ENCODE results near the gene FAM180B.
A peak's percentile ranks its signal among the peaks of the same experiment; 100 is the strongest.

Gene FAM180B

GRCh38 chr11:47564933-47565339, 21.5 kb upstream of the FAM180B start:
- TF ChIP-seq FOXP2 (optimal IDR thresholded peaks at IDR 0.05; ENCODE audit: control extremely low read depth, extremely low read length, insufficient read depth) (no peak), EZH2 (IDR thresholded peaks at IDR 0.05) (no peak), POLR2AphosphoS5 (IDR thresholded peaks at IDR 0.05; ENCODE audit: borderline replicate concordance, low read depth, low read length) (no peak)
- no peaks in the 10 kb centered on the region for H3K9me3 ChIP-seq (ENCODE audit: low read depth, low read length)
- H3K4me3 ChIP-seq: peak overlapping the region; percentile 73
- no peaks in the 10 kb centered on the region; the same call in 1 of the 2 replicates for H3K36me3 ChIP-seq (ENCODE audit: insufficient read depth, low read length)
- no peak for DNase-seq (ENCODE audit: low read depth, low spot score)
- peak overlapping the region; percentile 80 for H3K9ac ChIP-seq (ENCODE audit: insufficient read length)
- H3K27ac ChIP-seq: no peak overlapping the region

GRCh38 chr11:47565340-47566148, 20.9 kb upstream of the FAM180B start, which contains the start of gene PTPMT1:
PTPMT1 (plus strand) TSS chr11:47565599; CDS start chr11:47565623, 24 bp downstream.
- H3K9me3 ChIP-seq (ENCODE audit: low read depth, low read length): no peaks in the 10 kb centered on the region
- peak within 1 kb of the TSS; percentile 73 for H3K4me3 ChIP-seq
- TF ChIP-seq EZH2 (IDR thresholded peaks at IDR 0.05) (no peak), POLR2AphosphoS5 (IDR thresholded peaks at IDR 0.05; ENCODE audit: borderline replicate concordance, low read depth, low read length) (peak; percentile 34; the same call in 1 of the 2 replicates)
- peak within 1 kb of the TSS; percentile 26; the same call in 1 of the 2 replicates for H3K27ac ChIP-seq
- peak within 1 kb of the TSS; percentile 80 for H3K9ac ChIP-seq (ENCODE audit: insufficient read length)
- DNase-seq (ENCODE audit: low read depth, low spot score): no peak
- no peaks in the 10 kb centered on the region; the same call in 1 of the 2 replicates for H3K36me3 ChIP-seq (ENCODE audit: insufficient read depth, low read length)

- TF ChIP-seq FOXP2 (optimal IDR thresholded peaks at IDR 0.05; ENCODE audit: control extremely low read depth, extremely low read length, insufficient read depth) (no peak), EZH2 (IDR thresholded peaks at IDR 0.05) (no peak), POLR2AphosphoS5 (IDR thresholded peaks at IDR 0.05; ENCODE audit: borderline replicate concordance, low read depth, low read length) (no peak)
- no peaks in the 10 kb centered on the region; the same call in 1 of the 2 replicates for H3K36me3 ChIP-seq (ENCODE audit: insufficient read depth, low read length)
- H3K4me3 ChIP-seq: peak overlapping the region; percentile 73
- peak overlapping the region; percentile 80 for H3K9ac ChIP-seq (ENCODE audit: insufficient read length)
- peak overlapping the region; percentile 26; the same call in 1 of the 2 replicates for H3K27ac ChIP-seq
- DNase-seq (ENCODE audit: low read depth, low spot score): no peak
- H3K9me3 ChIP-seq (ENCODE audit: low read depth, low read length): no peaks in the 10 kb centered on the region
Measured at GRCh38 chr11:47566149-47566698, 20.3 kb upstream of the FAM180B start.

GRCh38 chr11:47569646-47570045, 16.8 kb upstream of the FAM180B start:
- Histone ChIP-seq H3K9ac (ENCODE audit: insufficient read length) (no peak overlapping the region), H3K4me3 (no peak overlapping the region), H3K36me3 (ENCODE audit: insufficient read depth, low read length) (peaks cover 21% of the 10 kb centered on the region), H3K27ac (no peak overlapping the region), H3K9me3 (ENCODE audit: low read depth, low read length) (no peaks in the 10 kb centered on the region)
- TF ChIP-seq POLR2AphosphoS5 (IDR thresholded peaks at IDR 0.05; ENCODE audit: borderline replicate concordance, low read depth, low read length) (no peak), FOXP2 (optimal IDR thresholded peaks at IDR 0.05; ENCODE audit: control extremely low read depth, extremely low read length, insufficient read depth) (no peak)
- no peak for DNase-seq (ENCODE audit: low read depth, low spot score)

- TF ChIP-seq POLR2AphosphoS5 (IDR thresholded peaks at IDR 0.05; ENCODE audit: borderline replicate concordance, low read depth, low read length): no peak
- no peak for TF ChIP-seq EZH2 (IDR thresholded peaks at IDR 0.05)
- no peak for TF ChIP-seq FOXP2 (optimal IDR thresholded peaks at IDR 0.05; ENCODE audit: control extremely low read depth, extremely low read length, insufficient read depth)
- Histone ChIP-seq H3K9me3 (ENCODE audit: low read depth, low read length) (no peaks in the 10 kb centered on the region), H3K9ac (ENCODE audit: insufficient read length) (no peak overlapping the region), H3K4me3 (no peak overlapping the region), H3K27ac (no peak overlapping the region), H3K36me3 (ENCODE audit: insufficient read depth, low read length) (peaks cover 29% of the 10 kb centered on the region)
- DNase-seq (ENCODE audit: low read depth, low spot score): no peak
Measured at GRCh38 chr11:47570651-47571356, 15.7 kb upstream of the FAM180B start.

- no peak for DNase-seq (ENCODE audit: low read depth, low spot score)
- H3K27ac ChIP-seq: no peak overlapping the region
- H3K4me3 ChIP-seq: no peak overlapping the region
- no peaks in the 10 kb centered on the region for H3K9me3 ChIP-seq (ENCODE audit: low read depth, low read length)
- no peak overlapping the region for H3K9ac ChIP-seq (ENCODE audit: insufficient read length)
- no peak for TF ChIP-seq EZH2 (IDR thresholded peaks at IDR 0.05)
- peaks cover 29% of the 10 kb centered on the region for H3K36me3 ChIP-seq (ENCODE audit: insufficient read depth, low read length)
Measured at GRCh38 chr11:47571357-47571729, 15.1 kb upstream of the FAM180B start.

GRCh38 chr11:47571895-47572294, 14.6 kb upstream of the FAM180B start:
- Histone ChIP-seq H3K9ac (ENCODE audit: insufficient read length) (no peak overlapping the region), H3K36me3 (ENCODE audit: insufficient read depth, low read length) (peaks cover 29% of the 10 kb centered on the region), H3K27ac (no peak overlapping the region), H3K9me3 (ENCODE audit: low read depth, low read length) (no peaks in the 10 kb centered on the region), H3K4me3 (no peak overlapping the region)
- DNase-seq (ENCODE audit: low read depth, low spot score): no peak
- no peak for TF ChIP-seq EZH2 (IDR thresholded peaks at IDR 0.05)
- no peak for TF ChIP-seq POLR2AphosphoS5 (IDR thresholded peaks at IDR 0.05; ENCODE audit: borderline replicate concordance, low read depth, low read length)
- no peak for TF ChIP-seq FOXP2 (optimal IDR thresholded peaks at IDR 0.05; ENCODE audit: control extremely low read depth, extremely low read length, insufficient read depth)

GRCh38 chr11:47572715-47573255, 13.7 kb upstream of the FAM180B start:
- TF ChIP-seq POLR2AphosphoS5 (IDR thresholded peaks at IDR 0.05; ENCODE audit: borderline replicate concordance, low read depth, low read length): no peak
- TF ChIP-seq FOXP2 (optimal IDR thresholded peaks at IDR 0.05; ENCODE audit: control extremely low read depth, extremely low read length, insufficient read depth): no peak
- no peak for TF ChIP-seq EZH2 (IDR thresholded peaks at IDR 0.05)
- Histone ChIP-seq H3K4me3 (no peak overlapping the region), H3K9me3 (ENCODE audit: low read depth, low read length) (no peaks in the 10 kb centered on the region), H3K27ac (no peak overlapping the region), H3K9ac (ENCODE audit: insufficient read length) (no peak overlapping the region), H3K36me3 (ENCODE audit: insufficient read depth, low read length) (peaks cover 37% of the 10 kb centered on the region)
- DNase-seq (ENCODE audit: low read depth, low spot score): no peak
